ENCODE results near the gene GNG13. TPM values are rescaled to one million over a fixed set of nuclear protein-coding genes. Genes with fewer than 3 reads are reported as not detected.
"Not testable (repeated sequence)": the region's sequence is repeated elsewhere in the genome, so short reads cannot be mapped to it uniquely, and the experiment has no call there.

GNG13 gene
- total RNA-seq, 1 donor from 2014 or later, result not detected

- no peak for DNase-seq (ENCODE audit: low read depth, low spot score)
Measured at GRCh38 chr16:763369-764183, 37.0 kb downstream of the GNG13 start.

- no peak for DNase-seq (ENCODE audit: low read depth, low spot score)
Measured at GRCh38 chr16:762595-763268, 37.8 kb downstream of the GNG13 start.

- no peak for DNase-seq (ENCODE audit: low read depth, low spot score)
Measured at GRCh38 chr16:761625-762513, 38.7 kb downstream of the GNG13 start.

- no peak for DNase-seq (ENCODE audit: low read depth, low spot score)
Measured at GRCh38 chr16:760545-761343, 39.8 kb downstream of the GNG13 start, which contains the start of gene MSLN. TSS of gene MSLN (plus strand) at chr16:760734. CDS start at chr16:762681, 1,947 bp downstream.

- DNase-seq (ENCODE audit: low read depth, low spot score), result no peak
Measured at GRCh38 chr16:760065-760464, 40.5 kb downstream of the GNG13 start.

- DNase-seq (ENCODE audit: low read depth, low spot score), result no peak
Measured at GRCh38 chr16:759110-759910, 41.2 kb downstream of the GNG13 start.

GRCh38 chr16:756428-756827, 44.1 kb downstream of the GNG13 start:
- no peak for DNase-seq (ENCODE audit: low read depth, low spot score)

- DNase-seq (ENCODE audit: low read depth, low spot score), result no peak
Measured at GRCh38 chr16:754656-755055, 45.9 kb downstream of the GNG13 start.

GRCh38 chr16:754121-754607, 46.4 kb downstream of the GNG13 start:
- DNase-seq (ENCODE audit: low read depth, low spot score), result not testable (repeated sequence)

- no peak for DNase-seq (ENCODE audit: low read depth, low spot score)
Measured at GRCh38 chr16:752007-752312, 48.6 kb downstream of the GNG13 start.

- no peak for DNase-seq (ENCODE audit: low read depth, low spot score)
Measured at GRCh38 chr16:751152-752006, 49.2 kb downstream of the GNG13 start.

- DNase-seq (ENCODE audit: low read depth, low spot score), result no peak
Measured at GRCh38 chr16:750485-750884, 50.0 kb downstream of the GNG13 start.

- DNase-seq (ENCODE audit: low read depth, low spot score), result no peak
Measured at GRCh38 chr16:749010-749409, 51.5 kb downstream of the GNG13 start.

Other genes starting within 250 kb of the GNG13 start
- gene PRR35, start 240.3 kb downstream of the GNG13 start, total RNA-seq, result not detected in 2 replicates
- gene NHLRC4, start 233.7 kb downstream of the GNG13 start, total RNA-seq, result 0.71 and 2.1 TPM in 2 replicates
- 21.0 and 24.1 TPM in 2 replicates for gene PIGQ, start 230.8 kb downstream of the GNG13 start, total RNA-seq
- gene RAB40C, start 210.7 kb downstream of the GNG13 start, total RNA-seq, result 11.9 and 12.9 TPM in 2 replicates
- 0.07 TPM in 2 replicates for gene WFIKKN1, start 169.7 kb downstream of the GNG13 start, total RNA-seq
- 61.9 and 101 TPM in 2 replicates for gene METTL26, start 164.4 kb downstream of the GNG13 start, total RNA-seq
- gene MCRIP2, start 158.9 kb downstream of the GNG13 start, total RNA-seq, result 14.2 and 22.3 TPM in 2 replicates
- gene WDR90, start 151.4 kb downstream of the GNG13 start, total RNA-seq, result 10.7 and 14.8 TPM in 2 replicates
- gene RHOT2, start 132.6 kb downstream of the GNG13 start, total RNA-seq, result 36.0 and 37.2 TPM in 2 replicates
- 0.71 and 0.73 TPM in 2 replicates for gene RHBDL1, start 125.1 kb downstream of the GNG13 start, total RNA-seq
- gene STUB1, start 120.3 kb downstream of the GNG13 start, total RNA-seq, result 131 and 146 TPM in 2 replicates
- gene JMJD8, start 116.4 kb downstream of the GNG13 start, total RNA-seq, result 28.8 and 30.9 TPM in 2 replicates
- 4.0 and 4.7 TPM in 2 replicates for gene WDR24, start 110.3 kb downstream of the GNG13 start, total RNA-seq
- gene FBXL16, start 94.9 kb downstream of the GNG13 start, total RNA-seq, result 0.04 and 0.20 TPM in 2 replicates
- gene METRN, start 85.6 kb downstream of the GNG13 start, total RNA-seq, result 30.9 and 68.3 TPM in 2 replicates
- 23.1 and 28.8 TPM in 2 replicates for gene ANTKMT, start 79.6 kb downstream of the GNG13 start, total RNA-seq
- gene CCDC78, start 74.3 kb downstream of the GNG13 start, total RNA-seq, result 1.3 and 1.4 TPM in 2 replicates
- gene HAGHL, start 73.6 kb downstream of the GNG13 start, total RNA-seq, result 6.4 and 17.6 TPM in 2 replicates
- 32.9 and 48.5 TPM in 2 replicates for gene CIAO3, start 59.7 kb downstream of the GNG13 start, total RNA-seq
- not detected in 2 replicates for gene MSLN, start 40.0 kb downstream of the GNG13 start, total RNA-seq
- gene RPUSD1, start 12.4 kb downstream of the GNG13 start, total RNA-seq, result 41.9 and 45.0 TPM in 2 replicates
- 14.2 and 21.4 TPM in 2 replicates for gene CHTF18, start 12.1 kb downstream of the GNG13 start, total RNA-seq
- gene LMF1, start 170.2 kb upstream of the GNG13 start, total RNA-seq, result 8.2 and 12.9 TPM in 2 replicates
- gene SOX8, start 181.0 kb upstream of the GNG13 start, total RNA-seq, result 0.25 and 0.99 TPM in 2 replicates